HL-60 (cell line): ENCODE measurements around the gene RAPGEF4.

ENCODE experiments used
- DNase-seq, 2 experiments: peaks; one replicate each; pipeline ENCODE4 v3.0.0-alpha.2; 2010 to 2020; ENCODE audit warnings: low read depth in 1 of 2, low spot score in 1 of 2
- H3K27ac ChIP-seq: fragments of 250-450 bp; sonication (Bioruptor Pico); replicated peaks from 2 replicates; pipeline ENCODE4 v1.5.1; 2020; ENCODE audit warnings: mild to moderate bottlenecking, moderate library complexity
- H3K27me3 ChIP-seq: fragments of 250-450 bp; sonication (Bioruptor Pico); 2 replicates; pipeline ENCODE4 v1.5.1; 2021; ENCODE audit warnings: mild to moderate bottlenecking, moderate library complexity; ENCODE audit not compliant: insufficient read depth, poor library complexity, severe bottlenecking
- H3K4me3 ChIP-seq: replicated peaks from 2 replicates; pipeline ENCODE4 v1.5.1; 2011; ENCODE audit warnings: mild to moderate bottlenecking, control low read depth, low read length; ENCODE audit not compliant: insufficient read depth
- GABPA ChIP-seq: IDR thresholded peaks from 2 replicates; pipeline ENCODE4 v1.6.1; 2012; ENCODE audit warnings: low read depth
- POLR2AphosphoS5 ChIP-seq: IDR thresholded peaks from 2 replicates; pipeline ENCODE4 v1.6.1; 2012; ENCODE audit warnings: low read depth
- SPI1 ChIP-seq: IDR thresholded peaks from 2 replicates; pipeline ENCODE4 v1.6.1; 2012; ENCODE audit warnings: low read depth, mild to moderate bottlenecking, borderline replicate concordance
- TF ChIP-seq, protein P1 (sequence below): IDR thresholded peaks from 2 replicates; pipeline ENCODE4 v1.6.1; 2012; ENCODE audit warnings: low read depth; ENCODE audit not compliant: insufficient replicate concordance
- TF ChIP-seq, protein P2 (sequence below): IDR thresholded peaks from one replicate; pipeline ENCODE4 v1.5.1; 2011; ENCODE audit warnings: low read length, control low read depth, inconsistent platforms; ENCODE audit not compliant: insufficient read depth

RAPGEF4 gene

DNA sequence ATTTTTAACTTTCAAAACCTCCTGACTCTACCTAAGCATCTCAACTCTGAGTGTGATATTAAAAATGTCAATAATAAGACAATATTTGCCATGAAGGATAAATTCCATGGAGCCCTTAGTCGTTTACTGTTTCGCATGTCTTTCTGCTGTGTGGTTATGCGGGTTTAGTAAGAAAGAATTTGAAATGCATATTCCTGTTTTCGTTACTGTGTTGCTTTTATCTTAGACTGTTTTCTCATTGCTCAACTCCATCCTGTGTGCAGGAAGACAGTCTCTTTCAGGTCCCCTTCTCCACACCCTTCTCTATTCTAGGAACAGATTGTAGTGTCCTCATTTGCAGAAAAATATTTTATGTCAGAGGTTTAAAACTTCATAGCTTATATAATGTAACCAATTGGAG lies 257.5 kb downstream of the RAPGEF4 start:
- no peaks in the 10 kb centered on the region for H3K27me3 ChIP-seq
- no peak overlapping the region for H3K4me3 ChIP-seq
- TF ChIP-seq GABPA (no peak), SPI1 (no peak), POLR2AphosphoS5 (no peak)
- TF ChIP-seq, protein P1, sequence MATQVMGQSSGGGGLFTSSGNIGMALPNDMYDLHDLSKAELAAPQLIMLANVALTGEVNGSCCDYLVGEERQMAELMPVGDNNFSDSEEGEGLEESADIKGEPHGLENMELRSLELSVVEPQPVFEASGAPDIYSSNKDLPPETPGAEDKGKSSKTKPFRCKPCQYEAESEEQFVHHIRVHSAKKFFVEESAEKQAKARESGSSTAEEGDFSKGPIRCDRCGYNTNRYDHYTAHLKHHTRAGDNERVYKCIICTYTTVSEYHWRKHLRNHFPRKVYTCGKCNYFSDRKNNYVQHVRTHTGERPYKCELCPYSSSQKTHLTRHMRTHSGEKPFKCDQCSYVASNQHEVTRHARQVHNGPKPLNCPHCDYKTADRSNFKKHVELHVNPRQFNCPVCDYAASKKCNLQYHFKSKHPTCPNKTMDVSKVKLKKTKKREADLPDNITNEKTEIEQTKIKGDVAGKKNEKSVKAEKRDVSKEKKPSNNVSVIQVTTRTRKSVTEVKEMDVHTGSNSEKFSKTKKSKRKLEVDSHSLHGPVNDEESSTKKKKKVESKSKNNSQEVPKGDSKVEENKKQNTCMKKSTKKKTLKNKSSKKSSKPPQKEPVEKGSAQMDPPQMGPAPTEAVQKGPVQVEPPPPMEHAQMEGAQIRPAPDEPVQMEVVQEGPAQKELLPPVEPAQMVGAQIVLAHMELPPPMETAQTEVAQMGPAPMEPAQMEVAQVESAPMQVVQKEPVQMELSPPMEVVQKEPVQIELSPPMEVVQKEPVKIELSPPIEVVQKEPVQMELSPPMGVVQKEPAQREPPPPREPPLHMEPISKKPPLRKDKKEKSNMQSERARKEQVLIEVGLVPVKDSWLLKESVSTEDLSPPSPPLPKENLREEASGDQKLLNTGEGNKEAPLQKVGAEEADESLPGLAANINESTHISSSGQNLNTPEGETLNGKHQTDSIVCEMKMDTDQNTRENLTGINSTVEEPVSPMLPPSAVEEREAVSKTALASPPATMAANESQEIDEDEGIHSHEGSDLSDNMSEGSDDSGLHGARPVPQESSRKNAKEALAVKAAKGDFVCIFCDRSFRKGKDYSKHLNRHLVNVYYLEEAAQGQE: no peak
- TF ChIP-seq, protein P2, sequence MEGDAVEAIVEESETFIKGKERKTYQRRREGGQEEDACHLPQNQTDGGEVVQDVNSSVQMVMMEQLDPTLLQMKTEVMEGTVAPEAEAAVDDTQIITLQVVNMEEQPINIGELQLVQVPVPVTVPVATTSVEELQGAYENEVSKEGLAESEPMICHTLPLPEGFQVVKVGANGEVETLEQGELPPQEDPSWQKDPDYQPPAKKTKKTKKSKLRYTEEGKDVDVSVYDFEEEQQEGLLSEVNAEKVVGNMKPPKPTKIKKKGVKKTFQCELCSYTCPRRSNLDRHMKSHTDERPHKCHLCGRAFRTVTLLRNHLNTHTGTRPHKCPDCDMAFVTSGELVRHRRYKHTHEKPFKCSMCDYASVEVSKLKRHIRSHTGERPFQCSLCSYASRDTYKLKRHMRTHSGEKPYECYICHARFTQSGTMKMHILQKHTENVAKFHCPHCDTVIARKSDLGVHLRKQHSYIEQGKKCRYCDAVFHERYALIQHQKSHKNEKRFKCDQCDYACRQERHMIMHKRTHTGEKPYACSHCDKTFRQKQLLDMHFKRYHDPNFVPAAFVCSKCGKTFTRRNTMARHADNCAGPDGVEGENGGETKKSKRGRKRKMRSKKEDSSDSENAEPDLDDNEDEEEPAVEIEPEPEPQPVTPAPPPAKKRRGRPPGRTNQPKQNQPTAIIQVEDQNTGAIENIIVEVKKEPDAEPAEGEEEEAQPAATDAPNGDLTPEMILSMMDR: no peak
- no peak for DNase-seq
- no peak overlapping the region for H3K27ac ChIP-seq

DNA sequence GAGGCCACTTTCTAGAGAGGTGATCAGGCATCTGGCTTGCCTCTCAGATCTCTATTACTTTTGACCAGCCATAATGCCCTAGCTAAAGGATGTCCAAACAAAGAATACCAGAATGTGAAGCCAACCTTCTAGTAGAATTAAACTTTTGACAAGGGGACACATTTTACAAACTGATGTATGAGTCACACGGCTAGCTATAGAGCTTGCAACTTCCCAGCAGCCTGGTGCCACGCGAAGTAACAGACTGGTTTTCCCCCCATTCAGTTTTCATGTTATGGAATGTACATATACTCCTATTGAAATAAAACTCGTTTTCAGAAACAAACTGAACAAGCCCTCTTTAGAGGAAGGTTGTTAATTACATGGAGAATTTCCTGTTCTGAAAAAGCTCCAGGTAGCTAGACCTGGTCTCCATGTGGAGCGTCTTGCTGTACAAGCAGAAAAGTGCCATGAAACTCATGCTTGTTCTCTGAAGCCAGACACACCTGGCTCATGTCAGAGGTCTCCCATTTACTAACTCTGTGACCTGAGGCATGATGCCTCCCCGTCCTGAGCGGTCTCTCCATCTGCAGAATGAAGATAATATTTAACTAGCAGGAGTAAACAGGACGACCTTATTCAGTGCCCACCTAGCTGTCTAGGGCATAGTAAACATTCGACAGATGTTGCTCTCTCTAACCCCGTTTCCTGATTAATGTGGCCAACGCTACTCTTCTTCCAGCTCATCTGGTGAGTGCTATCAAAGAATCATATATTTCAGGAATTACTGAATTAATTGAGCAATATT lies 258.5 kb downstream of the RAPGEF4 start:
- no peak overlapping the region for H3K27ac ChIP-seq
- DNase-seq: no peak
- TF ChIP-seq, protein P2: no peak
- H3K27me3 ChIP-seq: no peaks in the 10 kb centered on the region
- no peak overlapping the region for H3K4me3 ChIP-seq

DNA sequence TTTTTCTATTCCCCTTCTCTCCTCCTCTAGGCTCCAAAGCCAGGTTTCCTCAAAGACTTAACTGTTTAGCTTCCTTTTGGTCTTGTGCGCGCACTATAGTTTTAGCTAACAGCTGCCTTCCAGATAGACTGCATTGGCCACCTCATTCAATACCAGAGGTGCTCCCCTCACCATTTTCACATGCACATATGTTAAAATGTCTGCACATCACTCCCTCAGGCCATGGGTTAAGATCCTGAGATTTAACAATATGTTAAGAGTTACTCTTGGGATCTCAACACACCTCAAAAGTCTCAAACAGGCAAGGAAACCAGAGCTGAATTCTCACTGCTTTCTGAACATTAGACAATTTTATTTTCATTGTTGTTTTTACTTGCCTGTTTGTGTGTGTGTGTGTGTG lies 259.2 kb downstream of the RAPGEF4 start:
- Histone ChIP-seq H3K27ac (no peak overlapping the region), H3K27me3 (no peaks in the 10 kb centered on the region), H3K4me3 (no peak overlapping the region)
- DNase-seq: no peak
- TF ChIP-seq POLR2AphosphoS5 (no peak), GABPA (no peak), SPI1 (no peak)
- TF ChIP-seq, protein P2: no peak
- TF ChIP-seq, protein P1: no peak
